Kidney (tissue), 22 donors: Measurements from ENCODE around the gene SOWAHC. TPM values are rescaled to one million over a fixed set of nuclear protein-coding genes. Genes with fewer than 3 reads are reported as not detected.
"Not testable (repeated sequence)": the region's sequence is repeated elsewhere in the genome, so short reads cannot be mapped to it uniquely, and the experiment has no call there.

Experiments
- DNase-seq, 5 donors: peaks; one replicate each; pipeline ENCODE4 v3.0.0-alpha.2; 2013 to 2020
- FAIRE-seq: peaks from 2 replicates; lab custom pipeline; 2012; peaks lifted over from hg19 to GRCh38; lab: Jason Lieb, UNC
- H3K27ac ChIP-seq, 2 donors: one replicate each; pipeline ENCODE4 v1.7.0; 2013; ENCODE audit warnings: low read depth in 2 of 2, low read length in 2 of 2, inconsistent platforms in 1 of 2
- H3K27me3 ChIP-seq: one replicate; pipeline ENCODE4 v1.7.1; 2013; ENCODE audit warnings: low read length, inconsistent platforms; ENCODE audit not compliant: control insufficient read depth, insufficient read depth
- H3K36me3 ChIP-seq, 3 donors: one replicate each; pipeline versions ENCODE4 v1.7.0 to v1.7.1; 2013; ENCODE audit warnings: low read length in 3 of 3, control low read depth in 1 of 3, inconsistent platforms in 1 of 3; ENCODE audit not compliant: insufficient read depth in 3 of 3, control insufficient read depth in 2 of 3
- H3K4me1 ChIP-seq, 3 donors: one replicate each; pipeline versions ENCODE4 v1.7.0 to v1.7.1; 2013; ENCODE audit warnings: low read length in 3 of 3, inconsistent platforms in 1 of 3, low read depth in 1 of 3; ENCODE audit not compliant: control insufficient read depth in 2 of 3, insufficient read depth in 2 of 3
- H3K4me3 ChIP-seq, 3 donors: one replicate each; pipeline versions ENCODE4 v1.7.0 to v1.8.1; 2013; ENCODE audit warnings: low read length in 3 of 3, control low read depth in 1 of 3, inconsistent platforms in 1 of 3
- H3K9ac ChIP-seq, 3 donors: one replicate each; pipeline versions ENCODE4 v1.7.0 to v1.7.1; 2013; ENCODE audit warnings: low read length in 3 of 3, control low read depth in 1 of 3, inconsistent platforms in 1 of 3
- H3K9me3 ChIP-seq, 3 donors: one replicate each; pipeline versions ENCODE4 v1.7.0 to v1.7.1; 2013; ENCODE audit warnings: low read length in 3 of 3, control low read depth in 1 of 3, inconsistent platforms in 1 of 3; ENCODE audit not compliant: control insufficient read depth in 2 of 3, insufficient read depth in 1 of 3
- intact Hi-C: fragments of 100-400 bp; cut with DNase I; formaldehyde crosslinking; loops from one replicate; pipeline ENCODE4 v1.11.1; 2022
- long read RNA-seq, 10 donors: library from polyadenylated mRNA in 1 of 10; unstranded in 1 of 10; transcript quantifications; one replicate each; pipeline ENCODE4 v2.0.0 and lab custom pipeline, GENCODE V29; 2021 to 2026
- polyA plus RNA-seq: library from polyadenylated mRNA; stranded (reverse); fragments of 350-450 nt; fragmentation: Illumina TruSeq; extraction: RNeasy Lipid Tissue Mini Kit (QIAGEN cat#74804); gene quantifications from one replicate; pipeline ENCODE4 v1.2.3, GENCODE V29; 2014; ENCODE audit warnings: low read depth, low replicate concordance; ENCODE audit not compliant: insufficient read depth
- total RNA-seq: library from RNA; stranded (reverse); fragmentation: NEBNext Ultra II Directional; extraction: Animal tissue kit (Norgen Biotek cat#: 25700); gene quantifications from one replicate; pipeline ENCODE4 v1.2.1, GENCODE V29; 2021
- TF ChIP-seq, protein P1 (sequence below): IDR thresholded peaks from 3 replicates; pipeline ENCODE4 v1.5.1; 2012; ENCODE audit warnings: mild to moderate bottlenecking, moderate library complexity, borderline replicate concordance; ENCODE audit not compliant: insufficient read depth; ENCODE audit errors: extremely low read depth
- donor health status: control.
- donor health status: control.
- donor health status: control.
- donor health status: control.
- donor health status: control.
- donor health status: DM: yes; HTN: yes; CAD: no.
- donor health status: Normal renal cell carcinoma (clear cell type).

The SOWAHC gene
- 11.8 TPM for total RNA-seq
- 7.5 TPM for polyA plus RNA-seq
- long read RNA-seq, donor 1, full-length matches to known transcripts, result 24 of 24 reads
- long read RNA-seq, donor 1, partial matches to known transcripts, result 0 of 24 reads
- long read RNA-seq, donor 1, other reads (novel, unspliced or antisense), result 0 of 24 reads
- long read RNA-seq, donor 2, full-length matches to known transcripts, result 27 of 27 reads
- long read RNA-seq, donor 2, partial matches to known transcripts, result 0 of 27 reads
- long read RNA-seq, donor 2, other reads (novel, unspliced or antisense), result 0 of 27 reads
- long read RNA-seq, donor 3, full-length matches to known transcripts, result 37 of 37 reads
- long read RNA-seq, donor 3, partial matches to known transcripts, result 0 of 37 reads
- long read RNA-seq, donor 3, other reads (novel, unspliced or antisense), result 0 of 37 reads
- long read RNA-seq, donor 4, full-length matches to known transcripts, result 35 of 35 reads
- long read RNA-seq, donor 4, partial matches to known transcripts, result 0 of 35 reads
- long read RNA-seq, donor 4, other reads (novel, unspliced or antisense), result 0 of 35 reads
- long read RNA-seq, donor 5, full-length matches to known transcripts, result 2 of 2 reads
- long read RNA-seq, donor 5, partial matches to known transcripts, result 0 of 2 reads
- long read RNA-seq, donor 5, other reads (novel, unspliced or antisense), result 0 of 2 reads
- long read RNA-seq, donor 6, full-length matches to known transcripts, result 9 of 9 reads
- long read RNA-seq, donor 6, partial matches to known transcripts, result 0 of 9 reads
- long read RNA-seq, donor 6, other reads (novel, unspliced or antisense), result 0 of 9 reads
- long read RNA-seq, donor 7, full-length matches to known transcripts, result 24 of 24 reads
- long read RNA-seq, donor 7, partial matches to known transcripts, result 0 of 24 reads
- long read RNA-seq, donor 7, other reads (novel, unspliced or antisense), result 0 of 24 reads
- long read RNA-seq, donor 8, full-length matches to known transcripts, result 22 of 22 reads
- long read RNA-seq, donor 8, partial matches to known transcripts, result 0 of 22 reads
- long read RNA-seq, donor 8, other reads (novel, unspliced or antisense), result 0 of 22 reads
- long read RNA-seq, donor 9, full-length matches to known transcripts, result 8 of 8 reads
- long read RNA-seq, donor 9, partial matches to known transcripts, result 0 of 8 reads
- long read RNA-seq, donor 9, other reads (novel, unspliced or antisense), result 0 of 8 reads
- long read RNA-seq, donor 10, full-length matches to known transcripts, result 24 of 24 reads
- long read RNA-seq, donor 10, partial matches to known transcripts, result 0 of 24 reads
- long read RNA-seq, donor 10, other reads (novel, unspliced or antisense), result 0 of 24 reads

- DNase-seq (peak; percentile 98 to 99 (median 99)), FAIRE-seq (no peak)
- Histone ChIP-seq H3K9me3 (no peaks in the 10 kb centered on the region), H3K4me1 (peaks cover 4 to 15% (median 12%) of the 10 kb centered on the region in 3 donors), H3K36me3 (no peaks in the 10 kb centered on the region), H3K9ac (peak within 1 kb of the TSS; percentile 91 to 94 (median 92)), H3K27me3 (no peaks in the 10 kb centered on the region), H3K4me3 (peak within 1 kb of the TSS; percentile 78 to 87 (median 85)), H3K27ac (peak within 1 kb of the TSS; percentile 95)
- TF ChIP-seq, protein P1, sequence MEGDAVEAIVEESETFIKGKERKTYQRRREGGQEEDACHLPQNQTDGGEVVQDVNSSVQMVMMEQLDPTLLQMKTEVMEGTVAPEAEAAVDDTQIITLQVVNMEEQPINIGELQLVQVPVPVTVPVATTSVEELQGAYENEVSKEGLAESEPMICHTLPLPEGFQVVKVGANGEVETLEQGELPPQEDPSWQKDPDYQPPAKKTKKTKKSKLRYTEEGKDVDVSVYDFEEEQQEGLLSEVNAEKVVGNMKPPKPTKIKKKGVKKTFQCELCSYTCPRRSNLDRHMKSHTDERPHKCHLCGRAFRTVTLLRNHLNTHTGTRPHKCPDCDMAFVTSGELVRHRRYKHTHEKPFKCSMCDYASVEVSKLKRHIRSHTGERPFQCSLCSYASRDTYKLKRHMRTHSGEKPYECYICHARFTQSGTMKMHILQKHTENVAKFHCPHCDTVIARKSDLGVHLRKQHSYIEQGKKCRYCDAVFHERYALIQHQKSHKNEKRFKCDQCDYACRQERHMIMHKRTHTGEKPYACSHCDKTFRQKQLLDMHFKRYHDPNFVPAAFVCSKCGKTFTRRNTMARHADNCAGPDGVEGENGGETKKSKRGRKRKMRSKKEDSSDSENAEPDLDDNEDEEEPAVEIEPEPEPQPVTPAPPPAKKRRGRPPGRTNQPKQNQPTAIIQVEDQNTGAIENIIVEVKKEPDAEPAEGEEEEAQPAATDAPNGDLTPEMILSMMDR, result no peak
- intact Hi-C loops, result no loop called here
Measured at GRCh38 chr2:109613922-109614714, at the start of gene SOWAHC, which contains the start of gene SEPTIN10. SOWAHC (plus strand) TSS chr2:109614364; CDS start chr2:109614490, 126 bp downstream. SEPTIN10 (minus strand) TSS chr2:109613966; CDS start chr2:109613827, 139 bp downstream.

GRCh38 chr2:109575373-109575772, 38.8 kb upstream of the SOWAHC start:
- no peaks in the 10 kb centered on the region for H3K4me1 ChIP-seq
- H3K9ac ChIP-seq, result no peak overlapping the region
- no peak overlapping the region for H3K4me3 ChIP-seq
- H3K9me3 ChIP-seq, result no peaks in the 10 kb centered on the region
- peaks cover 0 to 7% (median 2%) of the 10 kb centered on the region in 3 donors for H3K36me3 ChIP-seq
- H3K27me3 ChIP-seq, result no peaks in the 10 kb centered on the region
- TF ChIP-seq, protein P1, result no peak
- FAIRE-seq (no peak), DNase-seq (peak in 1 of 5 donors; percentile 7)
- H3K27ac ChIP-seq, result no peak overlapping the region
- intact Hi-C loops, result no loop called here

DNA sequence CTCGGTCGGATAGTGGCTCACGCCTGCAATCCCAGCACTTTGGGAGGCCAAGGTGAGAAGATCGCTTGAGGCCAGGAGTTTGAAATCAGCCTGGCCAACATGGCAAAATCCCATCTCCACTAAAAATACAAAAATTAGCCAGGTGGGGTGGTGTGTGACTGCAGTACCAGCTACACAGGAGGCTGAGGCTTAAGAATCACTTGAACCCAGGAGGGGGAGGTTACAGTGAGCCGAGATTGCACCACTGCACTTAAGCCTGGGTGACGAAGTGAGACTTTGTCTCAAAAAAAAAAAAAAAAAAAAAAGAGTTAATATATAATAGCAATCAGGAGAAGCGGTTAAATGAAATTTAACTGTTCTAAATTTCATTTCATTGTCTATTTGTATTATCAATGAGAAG, 36.5 kb upstream of the SOWAHC start:
- H3K27me3 ChIP-seq, H3K9ac ChIP-seq, H3K9me3 ChIP-seq, H3K27ac ChIP-seq, H3K4me3 ChIP-seq, DNase-seq, FAIRE-seq, intact Hi-C loops, H3K36me3 ChIP-seq, H3K4me1 ChIP-seq: not testable (repeated sequence)
